Ectodermal cell (in vitro differentiated cells): Measurements from ENCODE around the gene ZFYVE28.

Experiments
- H3K27ac ChIP-seq: 2 replicates; pipeline ENCODE4 v1.7.0; 2013; ENCODE audit warnings: mild to moderate bottlenecking, low read depth, low read length; ENCODE audit not compliant: insufficient read depth, poor library complexity, severe bottlenecking
- H3K27me3 ChIP-seq: 2 replicates; pipeline ENCODE4 v1.7.0; 2013; ENCODE audit warnings: mild to moderate bottlenecking, low read length; ENCODE audit not compliant: insufficient read depth, control insufficient read depth, poor library complexity, severe bottlenecking
- H3K36me3 ChIP-seq: one replicate; pipeline ENCODE4 v1.7.0; 2013; ENCODE audit warnings: low read length; ENCODE audit not compliant: control insufficient read depth, insufficient read depth
- H3K4me1 ChIP-seq: one replicate; pipeline ENCODE4 v1.7.0; 2013; ENCODE audit warnings: low read length; ENCODE audit not compliant: control insufficient read depth, insufficient read depth
- H3K4me3 ChIP-seq: 2 replicates; pipeline ENCODE4 v1.7.0; 2013; ENCODE audit warnings: low read depth, low read length, control low read depth; ENCODE audit not compliant: insufficient read depth
- H3K9me3 ChIP-seq: 2 replicates; pipeline ENCODE4 v1.7.0; 2013; ENCODE audit warnings: mild to moderate bottlenecking, low read length, moderate library complexity; ENCODE audit not compliant: control insufficient read depth
- WGBS, 2 experiments: methylation state at CpG; one replicate each; pipeline ENCODE4 v1.1.7; 2013; ENCODE audit warnings: missing lambda C conversion rate in 2 of 2; 5-methylcytosine and 5-hydroxymethylcytosine counted together

The ZFYVE28 gene

GRCh38 chr4:2331043-2331420 is 87.4 kb downstream of the ZFYVE28 start:
- 72 to 73% methylated on average over 11 of the region's 11 CpGs for WGBS, 2 experiments
- H3K27ac ChIP-seq = no peak overlapping the region
- no peaks in the 10 kb centered on the region for H3K27me3 ChIP-seq
- H3K9me3 ChIP-seq = peaks cover 2% of the 10 kb centered on the region
- no peak overlapping the region for H3K4me3 ChIP-seq
- H3K36me3 ChIP-seq = no peaks in the 10 kb centered on the region
- H3K4me1 ChIP-seq = no peaks in the 10 kb centered on the region

- H3K9me3 ChIP-seq = peaks cover 2% of the 10 kb centered on the region
- no peak overlapping the region for H3K27ac ChIP-seq
- WGBS, 2 experiments = 78 to 79% methylated on average over 19 of the region's 19 CpGs
These were observed 88.1 kb downstream of the ZFYVE28 start for GRCh38 chr4:2330091-2331042.

DNA sequence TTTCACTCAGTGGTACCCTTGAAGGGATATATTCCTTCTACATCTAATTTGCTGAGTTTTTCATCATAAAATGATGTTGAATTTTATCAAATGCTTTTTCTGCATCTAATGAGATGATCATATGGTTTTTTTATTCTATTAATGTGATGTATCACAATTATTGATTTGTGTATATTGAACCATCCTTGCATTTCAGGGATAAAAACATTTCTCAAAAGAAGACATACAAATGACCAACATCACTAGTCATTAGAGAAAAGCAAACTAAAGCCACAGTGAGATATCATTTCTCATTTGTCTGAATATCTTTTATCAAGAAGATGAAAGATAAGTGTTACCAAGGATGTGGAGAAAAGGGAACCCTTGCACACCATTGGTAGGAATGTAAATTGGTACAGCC is 90.9 kb downstream of the ZFYVE28 start:
- H3K9me3 ChIP-seq = peaks cover 2% of the 10 kb centered on the region
- H3K27me3 ChIP-seq = no peaks in the 10 kb centered on the region
- no peak overlapping the region for H3K27ac ChIP-seq
- no peak overlapping the region for H3K4me3 ChIP-seq
- H3K4me1 ChIP-seq = no peaks in the 10 kb centered on the region
- H3K36me3 ChIP-seq = no peaks in the 10 kb centered on the region

More at GRCh38 chr4:2330091-2331042, 88.1 kb downstream of the ZFYVE28 start:
- H3K36me3 ChIP-seq = no peaks in the 10 kb centered on the region
- H3K4me3 ChIP-seq = no peak overlapping the region
- no peaks in the 10 kb centered on the region for H3K4me1 ChIP-seq
- no peaks in the 10 kb centered on the region for H3K27me3 ChIP-seq

DNA sequence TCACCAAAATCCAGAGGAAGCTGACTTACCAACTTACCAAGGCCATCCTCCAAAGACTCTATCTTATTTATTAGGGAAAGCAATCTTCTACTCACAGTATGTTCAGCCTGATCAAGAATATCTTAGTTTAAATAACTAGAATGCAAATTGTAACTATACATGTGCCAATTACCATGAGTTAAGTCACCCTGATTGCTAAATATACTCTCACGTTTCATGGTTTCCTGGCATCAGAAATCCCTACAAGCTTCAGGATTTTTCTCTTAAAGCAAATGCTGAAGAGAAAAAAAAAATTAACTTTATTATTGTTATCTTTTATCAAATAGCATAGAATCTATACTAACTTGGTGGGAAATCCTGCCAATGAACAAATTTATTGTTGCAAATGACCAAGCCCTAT is 93.6 kb downstream of the ZFYVE28 start:
- 100% methylated on average over 1 of the region's 1 CpG for WGBS, 2 experiments
- Histone ChIP-seq H3K27ac (no peak overlapping the region), H3K27me3 (no peaks in the 10 kb centered on the region), H3K36me3 (no peaks in the 10 kb centered on the region), H3K4me3 (no peak overlapping the region), H3K4me1 (no peaks in the 10 kb centered on the region), H3K9me3 (peaks cover 2% of the 10 kb centered on the region)

DNA sequence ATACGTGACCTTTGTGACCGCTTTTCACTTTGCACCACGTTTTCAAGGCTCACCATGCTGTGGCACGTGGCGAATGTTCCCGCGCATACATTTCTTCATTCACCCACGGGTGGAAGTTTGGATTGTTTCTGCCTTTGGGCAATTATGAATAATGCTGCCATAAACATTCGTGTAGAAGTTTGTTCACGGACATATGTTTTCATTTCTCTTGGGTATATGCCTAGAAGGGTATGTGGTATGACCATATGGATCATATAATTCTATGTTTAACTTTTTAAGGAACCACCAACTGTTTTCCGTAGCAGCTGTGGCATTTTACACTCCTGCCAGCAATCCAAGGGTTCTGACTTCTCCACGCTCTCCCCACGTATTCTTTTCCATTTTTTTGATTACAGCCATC is 95.6 kb downstream of the ZFYVE28 start:
- Histone ChIP-seq H3K4me3 (no peak overlapping the region), H3K27me3 (no peaks in the 10 kb centered on the region), H3K9me3 (peaks cover 2% of the 10 kb centered on the region), H3K4me1 (no peaks in the 10 kb centered on the region), H3K36me3 (no peaks in the 10 kb centered on the region), H3K27ac (no peak overlapping the region)
- 93 to 95% methylated on average over 13 of the region's 13 CpGs for WGBS, 2 experiments

GRCh38 chr4:2322227-2322626 is 96.2 kb downstream of the ZFYVE28 start:
- Histone ChIP-seq H3K27ac (no peak overlapping the region), H3K9me3 (no peaks in the 10 kb centered on the region), H3K36me3 (no peaks in the 10 kb centered on the region), H3K4me3 (no peak overlapping the region), H3K4me1 (no peaks in the 10 kb centered on the region), H3K27me3 (no peaks in the 10 kb centered on the region)
- 93 to 95% methylated on average over 9 to 10 of the region's 10 CpGs for WGBS, 2 experiments

GRCh38 chr4:2321279-2322196 is 96.9 kb downstream of the ZFYVE28 start:
- WGBS, 2 experiments = 81 to 87% methylated on average over 22 of the region's 22 CpGs

DNA sequence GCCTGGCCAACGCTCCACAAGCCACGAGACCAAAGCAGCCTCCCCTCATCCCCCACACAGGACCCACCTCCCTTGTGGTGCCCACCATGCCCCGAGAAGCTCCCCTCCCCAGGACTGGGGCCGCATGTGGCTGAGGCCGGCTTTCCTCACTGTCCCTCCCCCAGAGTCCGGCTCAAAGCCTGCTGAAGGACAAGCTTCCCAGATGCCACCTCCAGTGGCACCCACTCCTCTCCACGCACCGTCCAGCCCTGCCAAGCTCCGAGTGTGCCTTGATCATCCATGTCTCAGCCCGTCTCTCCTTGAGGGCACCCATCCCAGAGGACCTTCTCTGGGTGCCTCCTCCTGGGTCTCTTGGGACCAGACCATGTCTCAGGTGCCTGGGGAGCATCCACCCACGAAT is 97.7 kb downstream of the ZFYVE28 start:
- H3K4me3 ChIP-seq = no peak overlapping the region
- no peaks in the 10 kb centered on the region for H3K4me1 ChIP-seq
- WGBS, 2 experiments = 89 to 91% methylated on average over 11 of the region's 11 CpGs
- H3K27me3 ChIP-seq = no peaks in the 10 kb centered on the region
- no peaks in the 10 kb centered on the region for H3K36me3 ChIP-seq
- H3K9me3 ChIP-seq = no peaks in the 10 kb centered on the region
- no peak overlapping the region for H3K27ac ChIP-seq

More at GRCh38 chr4:2321279-2322196, 96.9 kb downstream of the ZFYVE28 start:
- Histone ChIP-seq H3K9me3 (no peaks in the 10 kb centered on the region), H3K4me1 (no peaks in the 10 kb centered on the region), H3K27ac (no peak overlapping the region), H3K36me3 (no peaks in the 10 kb centered on the region), H3K4me3 (no peak overlapping the region), H3K27me3 (no peaks in the 10 kb centered on the region)

GRCh38 chr4:2320152-2320551 is 98.3 kb downstream of the ZFYVE28 start:
- Histone ChIP-seq H3K4me1 (no peaks in the 10 kb centered on the region), H3K36me3 (no peaks in the 10 kb centered on the region), H3K9me3 (no peaks in the 10 kb centered on the region), H3K27ac (no peak overlapping the region), H3K4me3 (no peak overlapping the region), H3K27me3 (no peaks in the 10 kb centered on the region)
- WGBS, 2 experiments = 91 to 93% methylated on average over 18 of the region's 18 CpGs

DNA sequence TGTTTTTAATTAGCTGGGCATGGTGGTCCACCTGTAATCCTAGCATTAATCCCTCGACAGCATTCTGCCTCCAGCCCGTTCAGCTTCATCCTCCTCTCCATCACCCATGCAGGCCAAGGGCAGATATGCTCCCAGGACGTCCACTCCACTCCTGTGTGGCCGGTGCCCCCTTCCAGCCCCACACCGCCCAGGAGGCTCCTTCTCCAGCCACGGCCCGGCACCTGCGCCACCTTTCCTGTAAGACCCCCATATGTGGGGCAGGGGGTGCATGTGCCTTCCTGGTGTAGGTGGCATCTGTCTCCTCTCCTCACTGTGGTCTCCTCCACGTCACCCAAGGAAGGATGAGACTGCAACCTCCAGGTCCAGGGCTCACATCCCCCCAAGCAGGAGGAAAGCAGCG is 99.6 kb downstream of the ZFYVE28 start:
- Histone ChIP-seq H3K4me1 (no peaks in the 10 kb centered on the region), H3K27ac (no peak overlapping the region), H3K9me3 (no peaks in the 10 kb centered on the region), H3K36me3 (no peaks in the 10 kb centered on the region), H3K4me3 (no peak overlapping the region), H3K27me3 (no peaks in the 10 kb centered on the region)
- WGBS, 2 experiments = 90 to 91% methylated on average over 10 of the region's 10 CpGs
